Liver (tissue), 3 donors: ENCODE data around the gene CHIC2.

Source experiments
- CTCF ChIP-seq: fragments of 150-350 bp; IDR thresholded peaks from 2 replicates; pipeline ENCODE4 v1.5.1; 2017; ENCODE audit warnings: improper control_type of control experiment, low read depth, low read length; ENCODE audit not compliant: missing input control
- FOXA1 ChIP-seq: IDR thresholded peaks from 2 replicates; pipeline ENCODE4 v1.6.1; 2016; ENCODE audit warnings: antibody characterized with exemption
- GABPA ChIP-seq, 2 donors: IDR thresholded peaks in 1 of 2; conservative IDR thresholded peaks in 1 of 2; 2 replicates each; pipeline ENCODE4 v1.6.1; 2016; ENCODE audit warnings: antibody characterized with exemption in 2 of 2, mild to moderate bottlenecking in 1 of 2, moderate library complexity in 1 of 2
- JUND ChIP-seq, 2 donors: IDR thresholded peaks; 2 replicates each; pipeline ENCODE4 v1.6.1; 2016; ENCODE audit warnings: antibody characterized with exemption in 2 of 2
- RAD21 ChIP-seq, 2 donors: IDR thresholded peaks; 2 replicates each; pipeline ENCODE4 v1.6.1; 2016; ENCODE audit warnings: antibody characterized with exemption in 2 of 2, mild to moderate bottlenecking in 2 of 2
- TAF1 ChIP-seq: conservative IDR thresholded peaks from 2 replicates; pipeline ENCODE4 v1.6.1; 2016; ENCODE audit warnings: antibody characterized with exemption, mild to moderate bottlenecking
- YY1 ChIP-seq: IDR thresholded peaks from 2 replicates; pipeline ENCODE4 v1.6.1; 2016; ENCODE audit warnings: antibody characterized with exemption, mild to moderate bottlenecking
- TF ChIP-seq, protein P1 (sequence below): IDR thresholded peaks from 2 replicates; pipeline ENCODE4 v1.6.1; 2016; ENCODE audit warnings: antibody characterized with exemption
- TF ChIP-seq, protein P2 (sequence below): IDR thresholded peaks from 2 replicates; pipeline ENCODE4 v1.6.1; 2016; ENCODE audit warnings: antibody characterized with exemption
- TF ChIP-seq, protein P3 (sequence below): IDR thresholded peaks from 2 replicates; pipeline ENCODE4 v1.6.1; 2016; ENCODE audit warnings: antibody characterized with exemption
- TF ChIP-seq, protein P4 (sequence below): IDR thresholded peaks from 2 replicates; pipeline ENCODE4 v1.6.1; 2016; ENCODE audit warnings: antibody characterized with exemption, mild to moderate bottlenecking
- donor health status: healthy.
- donor health status: healthy.

GRCh38 chr4:54055494-54055893 lies 8.9 kb downstream of the CHIC2 start:
- TF ChIP-seq CTCF, result no peak
- TF ChIP-seq TAF1, result no peak
- TF ChIP-seq YY1, result no peak
- TF ChIP-seq, protein P1, sequence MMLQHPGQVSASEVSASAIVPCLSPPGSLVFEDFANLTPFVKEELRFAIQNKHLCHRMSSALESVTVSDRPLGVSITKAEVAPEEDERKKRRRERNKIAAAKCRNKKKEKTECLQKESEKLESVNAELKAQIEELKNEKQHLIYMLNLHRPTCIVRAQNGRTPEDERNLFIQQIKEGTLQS, result no peak
- TF ChIP-seq GABPA (IDR thresholded peaks at IDR 0.05 in 1 of 2, conservative IDR thresholded peaks at IDR 0.05 in 1 of 2), result no peak
- TF ChIP-seq, protein P2, sequence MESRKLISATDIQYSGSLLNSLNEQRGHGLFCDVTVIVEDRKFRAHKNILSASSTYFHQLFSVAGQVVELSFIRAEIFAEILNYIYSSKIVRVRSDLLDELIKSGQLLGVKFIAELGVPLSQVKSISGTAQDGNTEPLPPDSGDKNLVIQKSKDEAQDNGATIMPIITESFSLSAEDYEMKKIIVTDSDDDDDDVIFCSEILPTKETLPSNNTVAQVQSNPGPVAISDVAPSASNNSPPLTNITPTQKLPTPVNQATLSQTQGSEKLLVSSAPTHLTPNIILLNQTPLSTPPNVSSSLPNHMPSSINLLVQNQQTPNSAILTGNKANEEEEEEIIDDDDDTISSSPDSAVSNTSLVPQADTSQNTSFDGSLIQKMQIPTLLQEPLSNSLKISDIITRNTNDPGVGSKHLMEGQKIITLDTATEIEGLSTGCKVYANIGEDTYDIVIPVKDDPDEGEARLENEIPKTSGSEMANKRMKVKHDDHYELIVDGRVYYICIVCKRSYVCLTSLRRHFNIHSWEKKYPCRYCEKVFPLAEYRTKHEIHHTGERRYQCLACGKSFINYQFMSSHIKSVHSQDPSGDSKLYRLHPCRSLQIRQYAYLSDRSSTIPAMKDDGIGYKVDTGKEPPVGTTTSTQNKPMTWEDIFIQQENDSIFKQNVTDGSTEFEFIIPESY, result no peak
- no peak for TF ChIP-seq JUND (IDR thresholded peaks at IDR 0.05)
- no peak for TF ChIP-seq RAD21 (IDR thresholded peaks at IDR 0.05)
- TF ChIP-seq FOXA1, result no peak
- TF ChIP-seq, protein P3, sequence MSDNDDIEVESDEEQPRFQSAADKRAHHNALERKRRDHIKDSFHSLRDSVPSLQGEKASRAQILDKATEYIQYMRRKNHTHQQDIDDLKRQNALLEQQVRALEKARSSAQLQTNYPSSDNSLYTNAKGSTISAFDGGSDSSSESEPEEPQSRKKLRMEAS, result no peak
- TF ChIP-seq, protein P4, sequence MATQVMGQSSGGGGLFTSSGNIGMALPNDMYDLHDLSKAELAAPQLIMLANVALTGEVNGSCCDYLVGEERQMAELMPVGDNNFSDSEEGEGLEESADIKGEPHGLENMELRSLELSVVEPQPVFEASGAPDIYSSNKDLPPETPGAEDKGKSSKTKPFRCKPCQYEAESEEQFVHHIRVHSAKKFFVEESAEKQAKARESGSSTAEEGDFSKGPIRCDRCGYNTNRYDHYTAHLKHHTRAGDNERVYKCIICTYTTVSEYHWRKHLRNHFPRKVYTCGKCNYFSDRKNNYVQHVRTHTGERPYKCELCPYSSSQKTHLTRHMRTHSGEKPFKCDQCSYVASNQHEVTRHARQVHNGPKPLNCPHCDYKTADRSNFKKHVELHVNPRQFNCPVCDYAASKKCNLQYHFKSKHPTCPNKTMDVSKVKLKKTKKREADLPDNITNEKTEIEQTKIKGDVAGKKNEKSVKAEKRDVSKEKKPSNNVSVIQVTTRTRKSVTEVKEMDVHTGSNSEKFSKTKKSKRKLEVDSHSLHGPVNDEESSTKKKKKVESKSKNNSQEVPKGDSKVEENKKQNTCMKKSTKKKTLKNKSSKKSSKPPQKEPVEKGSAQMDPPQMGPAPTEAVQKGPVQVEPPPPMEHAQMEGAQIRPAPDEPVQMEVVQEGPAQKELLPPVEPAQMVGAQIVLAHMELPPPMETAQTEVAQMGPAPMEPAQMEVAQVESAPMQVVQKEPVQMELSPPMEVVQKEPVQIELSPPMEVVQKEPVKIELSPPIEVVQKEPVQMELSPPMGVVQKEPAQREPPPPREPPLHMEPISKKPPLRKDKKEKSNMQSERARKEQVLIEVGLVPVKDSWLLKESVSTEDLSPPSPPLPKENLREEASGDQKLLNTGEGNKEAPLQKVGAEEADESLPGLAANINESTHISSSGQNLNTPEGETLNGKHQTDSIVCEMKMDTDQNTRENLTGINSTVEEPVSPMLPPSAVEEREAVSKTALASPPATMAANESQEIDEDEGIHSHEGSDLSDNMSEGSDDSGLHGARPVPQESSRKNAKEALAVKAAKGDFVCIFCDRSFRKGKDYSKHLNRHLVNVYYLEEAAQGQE, result no peak
